HEK293 (cell line): Measurements from ENCODE around the gene PPP1R1C.

Experiments
- CTCF ChIA-PET: fragments of 350-600 bp; formaldehyde crosslinking; extraction: SDS; loops from one replicate; lab custom pipeline; 2021; ENCODE audit warnings: antibody characterized with exemption; lab: Yijun Ruan, JAX
- POLR2A ChIA-PET: fragments of 300-600 bp; formaldehyde crosslinking; extraction: SDS; loops from one replicate; lab custom pipeline; 2020; ENCODE audit warnings: antibody characterized with exemption, inconsistent platforms; lab: Yijun Ruan, JAX
- H3K27ac ChIP-seq: fragments of 200-500 bp; sonication (Bioruptor generic); 2 replicates; pipeline ENCODE4 v1.5.1; 2014; ENCODE audit warnings: low read depth, low read length, control low read depth, inconsistent platforms; ENCODE audit errors: extremely low read depth
- H3K36me3 ChIP-seq, 2 experiments: fragments of 200-500 bp in 1 of 2; sonication (Bioruptor generic) in 1 of 2; 1 replicate in 1 of 2; 2 replicates in 1 of 2; pipeline ENCODE4 v1.5.1; 2014 to 2017; ENCODE audit warnings: inconsistent platforms in 2 of 2, low read length in 2 of 2; ENCODE audit not compliant: control insufficient read depth in 2 of 2, insufficient read depth in 1 of 2
- H3K4me1 ChIP-seq: fragments of 200-500 bp; sonication (Bioruptor generic); 2 replicates; pipeline ENCODE4 v1.5.1; 2014; ENCODE audit warnings: mild to moderate bottlenecking, low read length, inconsistent platforms; ENCODE audit not compliant: control insufficient read depth, insufficient read depth
- H3K4me3 ChIP-seq: 2 replicates; pipeline ENCODE4 v1.5.1; 2011; ENCODE audit warnings: low read depth, mild to moderate bottlenecking, control low read depth, low read length, moderate library complexity
- H3K9me3 ChIP-seq: fragments of 200-500 bp; sonication (Bioruptor generic); 2 replicates; pipeline ENCODE4 v1.5.1; 2014; ENCODE audit warnings: low read depth, low read length, inconsistent platforms; ENCODE audit not compliant: control insufficient read depth, insufficient read depth
- BCL6B ChIP-seq: fragments of 450-650 bp; formaldehyde crosslinking; IDR thresholded peaks from 2 replicates; pipeline ENCODE4 v1.5.1; 2017; ENCODE audit warnings: missing biosample characterization, missing genetic modification characterization
- KLF16 ChIP-seq: fragments of 450-650 bp; formaldehyde crosslinking; IDR thresholded peaks from 2 replicates; pipeline ENCODE4 v1.5.1; 2017; ENCODE audit warnings: missing biosample characterization, missing genetic modification characterization
- KLF17 ChIP-seq: fragments of 450-650 bp; formaldehyde crosslinking; IDR thresholded peaks from 2 replicates; pipeline ENCODE4 v1.5.1; 2016; ENCODE audit warnings: missing biosample characterization, missing genetic modification characterization
- YY1 ChIP-seq: fragments of 450-650 bp; formaldehyde crosslinking; IDR thresholded peaks from 2 replicates; pipeline ENCODE4 v1.5.1; 2018; ENCODE audit warnings: missing biosample characterization, missing genetic modification characterization
- YY2 ChIP-seq: fragments of 450-650 bp; formaldehyde crosslinking; IDR thresholded peaks from 2 replicates; pipeline ENCODE4 v1.5.1; 2016; ENCODE audit warnings: missing biosample characterization, missing genetic modification characterization
- ZBTB11 ChIP-seq: fragments of 450-650 bp; formaldehyde crosslinking; conservative IDR thresholded peaks from 2 replicates; pipeline ENCODE4 v1.5.1; 2016; ENCODE audit warnings: low read depth, missing biosample characterization, missing genetic modification characterization
- ZNF146 ChIP-seq: fragments of 450-650 bp; formaldehyde crosslinking; IDR thresholded peaks from 2 replicates; pipeline ENCODE4 v1.5.1; 2016; ENCODE audit warnings: missing biosample characterization, missing genetic modification characterization
- ZNF248 ChIP-seq: fragments of 450-650 bp; formaldehyde crosslinking; IDR thresholded peaks from 2 replicates; pipeline ENCODE4 v1.5.1; 2017; ENCODE audit warnings: missing biosample characterization, missing genetic modification characterization
- ZNF302 ChIP-seq: fragments of 450-650 bp; formaldehyde crosslinking; IDR thresholded peaks from 2 replicates; pipeline ENCODE4 v1.5.1; 2016; ENCODE audit warnings: missing biosample characterization, missing genetic modification characterization, low read depth
- ZNF354C ChIP-seq: fragments of 450-650 bp; formaldehyde crosslinking; IDR thresholded peaks from 2 replicates; pipeline ENCODE4 v1.5.1; 2016; ENCODE audit warnings: missing biosample characterization, missing genetic modification characterization, low read depth, borderline replicate concordance
- ZNF48 ChIP-seq: fragments of 450-650 bp; formaldehyde crosslinking; IDR thresholded peaks from 2 replicates; pipeline ENCODE4 v1.5.1; 2016; ENCODE audit warnings: missing biosample characterization, missing genetic modification characterization
- ZNF521 ChIP-seq: fragments of 450-650 bp; formaldehyde crosslinking; IDR thresholded peaks from 2 replicates; pipeline ENCODE4 v1.5.1; 2017; ENCODE audit warnings: missing biosample characterization, mild to moderate bottlenecking, missing genetic modification characterization
- ZNF555 ChIP-seq: fragments of 450-650 bp; formaldehyde crosslinking; conservative IDR thresholded peaks from 2 replicates; pipeline ENCODE4 v1.5.1; 2017; ENCODE audit warnings: missing biosample characterization, mild to moderate bottlenecking, missing genetic modification characterization, inconsistent platforms
- ZNF560 ChIP-seq: fragments of 450-650 bp; formaldehyde crosslinking; IDR thresholded peaks from 2 replicates; pipeline ENCODE4 v1.5.1; 2017; ENCODE audit warnings: missing biosample characterization, missing genetic modification characterization, borderline replicate concordance
- ZNF585B ChIP-seq: fragments of 450-650 bp; formaldehyde crosslinking; IDR thresholded peaks from 2 replicates; pipeline ENCODE4 v1.5.1; 2016; ENCODE audit warnings: missing biosample characterization, missing genetic modification characterization
- ZNF626 ChIP-seq: fragments of 450-650 bp; sonication (Bioruptor Pico); formaldehyde crosslinking; IDR thresholded peaks from 2 replicates; pipeline ENCODE4 v1.5.1; 2018; ENCODE audit warnings: missing biosample characterization, missing genetic modification characterization, inconsistent platforms
- ZNF701 ChIP-seq: fragments of 450-650 bp; formaldehyde crosslinking; IDR thresholded peaks from 2 replicates; pipeline ENCODE4 v1.5.1; 2016; ENCODE audit warnings: missing biosample characterization, missing genetic modification characterization
- ZNF768 ChIP-seq: fragments of 450-650 bp; formaldehyde crosslinking; IDR thresholded peaks from 2 replicates; pipeline ENCODE4 v1.5.1; 2018; ENCODE audit warnings: missing biosample characterization, mild to moderate bottlenecking, missing genetic modification characterization
- ZNF776 ChIP-seq: fragments of 450-650 bp; formaldehyde crosslinking; IDR thresholded peaks from 2 replicates; pipeline ENCODE4 v1.5.0; 2017; ENCODE audit warnings: missing biosample characterization, missing genetic modification characterization, borderline replicate concordance

Gene PPP1R1C

GRCh38 chr2:182103526-182103925 lies 117.9 kb downstream of the PPP1R1C start:
- ChIA-PET POLR2A (no interaction called here), CTCF (interaction anchor here (1.3 kb wide), 1 partner anchor 9 kb away, joined by 4 read pairs; no protein-coding TSS in a partner anchor)
- TF ChIP-seq KLF17 (no peak), ZNF48 (tag by site-specific recombination) (no peak)
- Histone ChIP-seq H3K9me3 (no peaks in the 10 kb centered on the region), H3K36me3 (no peaks in the 10 kb centered on the region), H3K4me3 (no peak overlapping the region), H3K27ac (no peak overlapping the region), H3K4me1 (no peaks in the 10 kb centered on the region)

GRCh38 chr2:182110347-182110746 lies 124.7 kb downstream of the PPP1R1C start:
- Histone ChIP-seq H3K4me3 (no peak overlapping the region), H3K9me3 (no peaks in the 10 kb centered on the region), H3K36me3 (no peaks in the 10 kb centered on the region), H3K27ac (no peak overlapping the region), H3K4me1 (no peaks in the 10 kb centered on the region)
- TF ChIP-seq ZNF585B (tag by site-specific recombination) (no peak), ZNF248 (tag by site-specific recombination) (no peak), ZNF302 (tag by site-specific recombination) (no peak), YY2 (tag by site-specific recombination) (no peak), ZNF626 (tag by site-specific recombination) (no peak), ZNF560 (no peak)
- ChIA-PET POLR2A (no interaction called here), CTCF (interaction anchor here (0.7 kb wide), 1 partner anchor 24 kb away, joined by 3 read pairs; no protein-coding TSS in a partner anchor)

- no peaks in the 10 kb centered on the region for H3K36me3 ChIP-seq
- no peaks in the 10 kb centered on the region for H3K4me1 ChIP-seq
- ChIA-PET POLR2A (no interaction called here), CTCF (interaction anchor here (0.6 to 1.2 kb wide), 2 partner anchors 818 to 1869 kb away, joined by 3 read pairs; no protein-coding TSS in a partner anchor)
- no peak overlapping the region for H3K4me3 ChIP-seq
- TF ChIP-seq ZNF521 (tag by site-specific recombination), result no peak
- no peak for TF ChIP-seq ZNF555 (tag by site-specific recombination)
- TF ChIP-seq BCL6B (tag by site-specific recombination), result no peak
- no peak for TF ChIP-seq YY1 (tag by site-specific recombination)
- TF ChIP-seq ZNF776 (tag by site-specific recombination), result no peak
- no peak for TF ChIP-seq KLF16 (tag by site-specific recombination)
- TF ChIP-seq ZNF354C (tag by site-specific recombination), result no peak
- TF ChIP-seq ZBTB11 (tag by site-specific recombination), result no peak
- TF ChIP-seq ZNF768 (tag by site-specific recombination), result no peak
- no peak for TF ChIP-seq ZNF701 (tag by site-specific recombination)
- TF ChIP-seq ZNF146 (tag by site-specific recombination), result no peak
- no peak overlapping the region for H3K27ac ChIP-seq
- H3K9me3 ChIP-seq, result no peaks in the 10 kb centered on the region
Measured at GRCh38 chr2:182113334-182113733, 127.7 kb downstream of the PPP1R1C start.
